ENCODE measurements around the gene TIFAB. TPM values are rescaled to one million over a fixed set of nuclear protein-coding genes. Genes with fewer than 3 reads are reported as not detected.

The TIFAB gene
- total and polyA plus RNA-seq, 5 donors from 2014 or later = not detected

DNA sequence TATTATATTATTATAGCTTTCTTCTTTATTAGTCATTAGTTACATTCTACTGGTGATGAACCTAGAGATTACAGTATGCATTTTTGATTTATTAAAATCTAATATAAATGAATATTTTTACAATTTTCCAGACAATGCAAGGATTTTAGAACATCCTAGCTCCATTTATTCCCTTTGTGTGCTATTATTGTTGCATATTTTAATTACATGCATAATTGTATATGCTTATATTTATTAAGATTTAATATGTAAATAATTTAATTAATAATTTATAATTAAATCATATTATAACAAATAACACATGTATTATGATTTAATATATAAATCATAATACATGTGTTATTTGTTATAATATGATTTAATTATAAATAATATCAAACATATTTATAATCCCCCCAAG is 29.7 kb downstream of the TIFAB start:
- H3K4me3 Mint-ChIP-seq = no peak overlapping the region
- Histone ChIP-seq H3K27me3 (ENCODE audit: control insufficient read depth, insufficient read depth, low read length) (peaks cover 32% of the 10 kb centered on the region), H3K4me3 (ENCODE audit: low read depth, low read length) (no peak overlapping the region), H3K27ac (ENCODE audit: insufficient read depth, low read length, poor library complexity, severe bottlenecking) (no peak overlapping the region), H3K36me3 (ENCODE audit: control insufficient read depth, insufficient read depth, low read length) (no peaks in the 10 kb centered on the region), H3K4me1 (ENCODE audit: control insufficient read depth, insufficient read depth, low read length, poor library complexity, severe bottlenecking) (no peaks in the 10 kb centered on the region), H3K9me3 (ENCODE audit: control insufficient read depth in 2 of 2, low read length in 2 of 2) (peaks cover 0 to 3% of the 10 kb centered on the region in 2 experiments)
- no peak for DNase-seq
- peaks cover 58% of the 10 kb centered on the region for H3K27me3 Mint-ChIP-seq
- peaks cover 0 to 11% (median 2%) of the 10 kb centered on the region in 7 donors for H3K9me3 Mint-ChIP-seq
- no peaks in the 10 kb centered on the region for H3K4me1 Mint-ChIP-seq
- no peak for ATAC-seq (ENCODE audit: low read depth in 2 of 2)
- H3K36me3 Mint-ChIP-seq = peaks cover 5% of the 10 kb centered on the region
- H3K27ac Mint-ChIP-seq = no peak overlapping the region

DNA sequence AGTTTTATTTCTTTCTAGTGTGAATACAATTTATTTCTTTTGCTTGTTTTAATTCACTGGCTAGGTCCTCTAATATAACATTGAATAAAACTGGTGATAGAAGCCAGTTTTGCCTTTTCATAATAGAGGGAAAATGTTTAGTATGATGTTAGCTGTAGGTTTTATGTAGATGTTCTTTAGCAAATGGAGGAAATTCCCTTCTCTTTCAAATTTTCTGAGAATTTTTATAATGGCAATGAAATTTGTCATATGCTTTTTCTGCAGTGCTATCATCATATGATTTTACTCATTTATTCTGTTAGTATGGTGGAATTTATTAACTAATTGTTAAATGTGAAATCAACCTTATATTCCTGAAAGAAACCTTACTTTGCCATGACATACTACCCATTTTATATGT is 35.1 kb downstream of the TIFAB start:
- H3K4me3 Mint-ChIP-seq = no peak overlapping the region
- H3K36me3 Mint-ChIP-seq = peaks cover 5% of the 10 kb centered on the region
- Histone ChIP-seq H3K4me1 (ENCODE audit: control insufficient read depth, insufficient read depth, low read length, poor library complexity, severe bottlenecking) (no peaks in the 10 kb centered on the region), H3K27ac (ENCODE audit: insufficient read depth, low read length, poor library complexity, severe bottlenecking) (no peak overlapping the region), H3K4me3 (ENCODE audit: low read depth, low read length) (no peak overlapping the region), H3K27me3 (ENCODE audit: control insufficient read depth, insufficient read depth, low read length) (peaks cover 13% of the 10 kb centered on the region), H3K36me3 (ENCODE audit: control insufficient read depth, insufficient read depth, low read length) (no peaks in the 10 kb centered on the region), H3K9me3 (ENCODE audit: control insufficient read depth in 2 of 2, low read length in 2 of 2) (peaks cover 0 to 3% of the 10 kb centered on the region in 2 experiments)
- H3K27me3 Mint-ChIP-seq = peaks cover 57% of the 10 kb centered on the region
- DNase-seq (no peak), ATAC-seq (ENCODE audit: low read depth in 2 of 2) (no peak)
- peaks cover 0 to 11% (median 4%) of the 10 kb centered on the region in 7 donors for H3K9me3 Mint-ChIP-seq
- no peaks in the 10 kb centered on the region for H3K4me1 Mint-ChIP-seq
- H3K27ac Mint-ChIP-seq = no peak overlapping the region

DNA sequence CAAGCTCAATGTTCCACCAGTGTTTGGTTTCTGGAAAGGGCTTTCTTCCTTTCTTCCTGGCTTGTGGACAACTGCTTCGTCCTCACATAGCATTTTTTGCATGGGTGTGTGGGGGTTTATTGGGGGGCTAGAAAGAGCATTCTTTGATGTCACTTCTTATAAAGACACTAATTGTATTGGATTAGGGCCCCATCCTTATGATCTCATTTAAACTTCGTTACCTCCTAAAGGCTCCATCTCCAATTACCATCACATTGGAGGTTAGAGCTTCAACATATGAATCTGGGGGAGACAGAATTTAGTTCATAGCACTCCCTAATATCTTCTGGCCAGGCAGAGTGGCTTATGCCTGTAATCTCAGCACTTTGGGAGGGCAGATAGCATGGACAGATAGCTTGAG is 47.1 kb downstream of the TIFAB start:
- Mint-ChIP-seq H3K9me3 (peaks cover 0 to 6% (median 4%) of the 10 kb centered on the region in 7 donors), H3K36me3 (no peaks in the 10 kb centered on the region), H3K27me3 (peaks cover 36% of the 10 kb centered on the region), H3K4me3 (no peak overlapping the region), H3K4me1 (peaks cover 0 to 8% (median 3%) of the 10 kb centered on the region in 4 donors), H3K27ac (no peak overlapping the region)
- Histone ChIP-seq H3K36me3 (ENCODE audit: control insufficient read depth, insufficient read depth, low read length) (no peaks in the 10 kb centered on the region), H3K4me3 (ENCODE audit: low read depth, low read length) (no peak overlapping the region), H3K27ac (ENCODE audit: insufficient read depth, low read length, poor library complexity, severe bottlenecking) (no peak overlapping the region), H3K4me1 (ENCODE audit: control insufficient read depth, insufficient read depth, low read length, poor library complexity, severe bottlenecking) (no peaks in the 10 kb centered on the region), H3K9me3 (ENCODE audit: control insufficient read depth in 2 of 2, low read length in 2 of 2) (peaks cover 5 to 6% of the 10 kb centered on the region in 2 experiments), H3K27me3 (ENCODE audit: control insufficient read depth, insufficient read depth, low read length) (peaks cover 11% of the 10 kb centered on the region)
- no peak for DNase-seq
- no peak for ATAC-seq (ENCODE audit: low read depth in 2 of 2)

DNA sequence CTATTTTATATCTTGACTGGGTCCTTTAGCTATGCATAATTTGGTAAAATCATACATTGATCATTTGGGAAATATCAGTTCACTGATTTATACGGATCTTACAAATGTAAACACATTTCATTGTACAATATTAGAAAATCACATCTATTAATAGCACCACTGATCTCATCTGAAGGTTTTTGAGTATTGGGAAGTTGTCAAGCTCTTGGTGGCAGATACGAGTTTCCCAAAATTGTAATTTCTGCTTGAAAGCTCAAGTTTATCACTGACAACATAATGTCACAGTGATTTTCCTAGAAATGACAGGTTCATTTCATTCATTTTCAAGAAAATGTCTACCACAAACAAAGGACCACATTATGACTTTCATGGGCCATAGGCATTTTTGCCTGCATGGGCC is 50.1 kb downstream of the TIFAB start:
- H3K27ac Mint-ChIP-seq = no peak overlapping the region
- Histone ChIP-seq H3K4me3 (ENCODE audit: low read depth, low read length) (no peak overlapping the region), H3K36me3 (ENCODE audit: control insufficient read depth, insufficient read depth, low read length) (no peaks in the 10 kb centered on the region), H3K4me1 (ENCODE audit: control insufficient read depth, insufficient read depth, low read length, poor library complexity, severe bottlenecking) (peaks cover 20% of the 10 kb centered on the region), H3K27ac (ENCODE audit: insufficient read depth, low read length, poor library complexity, severe bottlenecking) (no peak overlapping the region), H3K9me3 (ENCODE audit: control insufficient read depth in 2 of 2, low read length in 2 of 2) (peaks cover 5 to 6% of the 10 kb centered on the region in 2 experiments), H3K27me3 (ENCODE audit: control insufficient read depth, insufficient read depth, low read length) (peaks cover 8% of the 10 kb centered on the region)
- ATAC-seq (ENCODE audit: low read depth in 2 of 2) (no peak), DNase-seq (no peak)
- H3K4me1 Mint-ChIP-seq = peaks cover 9 to 27% (median 14%) of the 10 kb centered on the region in 4 donors
- H3K36me3 Mint-ChIP-seq = peaks cover 3% of the 10 kb centered on the region
- peak overlapping the region in 1 of 4 donors; percentile 95 for H3K4me3 Mint-ChIP-seq
- peaks cover 0 to 6% (median 3%) of the 10 kb centered on the region in 7 donors for H3K9me3 Mint-ChIP-seq
- H3K27me3 Mint-ChIP-seq = peaks cover 20% of the 10 kb centered on the region

DNA sequence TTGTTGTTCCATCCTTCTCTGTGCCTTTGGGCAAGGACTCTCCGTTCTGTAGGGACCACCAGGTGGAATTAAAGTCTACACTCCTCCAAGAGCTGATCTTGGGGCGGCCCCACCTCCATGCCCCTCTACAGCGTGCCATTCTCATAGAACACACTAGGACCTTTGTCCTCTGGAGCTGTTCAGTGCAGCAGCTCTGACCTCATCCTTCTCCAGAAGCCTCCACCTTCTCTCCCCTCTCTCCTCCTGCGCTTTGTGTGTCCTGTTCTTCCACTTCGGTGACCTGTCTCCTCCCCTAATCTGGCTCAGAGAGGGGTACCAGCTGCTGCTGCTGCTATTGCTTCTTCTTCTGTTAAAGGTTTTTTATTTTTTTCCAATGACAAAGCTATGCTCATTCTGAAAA is 51.3 kb downstream of the TIFAB start:
- Histone ChIP-seq H3K27me3 (ENCODE audit: control insufficient read depth, insufficient read depth, low read length) (peaks cover 8% of the 10 kb centered on the region), H3K36me3 (ENCODE audit: control insufficient read depth, insufficient read depth, low read length) (no peaks in the 10 kb centered on the region), H3K27ac (ENCODE audit: insufficient read depth, low read length, poor library complexity, severe bottlenecking) (no peak overlapping the region), H3K4me3 (ENCODE audit: low read depth, low read length) (no peak overlapping the region), H3K4me1 (ENCODE audit: control insufficient read depth, insufficient read depth, low read length, poor library complexity, severe bottlenecking) (peaks cover 27% of the 10 kb centered on the region), H3K9me3 (ENCODE audit: control insufficient read depth in 2 of 2, low read length in 2 of 2) (peaks cover 5 to 6% of the 10 kb centered on the region in 2 experiments)
- peaks cover 12 to 39% (median 21%) of the 10 kb centered on the region in 4 donors for H3K4me1 Mint-ChIP-seq
- H3K9me3 Mint-ChIP-seq = peaks cover 0 to 6% (median 3%) of the 10 kb centered on the region in 7 donors
- H3K27ac Mint-ChIP-seq = peak overlapping the region in 2 of 3 donors; percentile 18 to 48
- peaks cover 13% of the 10 kb centered on the region for H3K27me3 Mint-ChIP-seq
- H3K4me3 Mint-ChIP-seq = peak overlapping the region; percentile 76 to 95 (median 92)
- peaks cover 3% of the 10 kb centered on the region for H3K36me3 Mint-ChIP-seq
- DNase-seq = no peak
- ATAC-seq (ENCODE audit: low read depth in 2 of 2) = no peak

DNA sequence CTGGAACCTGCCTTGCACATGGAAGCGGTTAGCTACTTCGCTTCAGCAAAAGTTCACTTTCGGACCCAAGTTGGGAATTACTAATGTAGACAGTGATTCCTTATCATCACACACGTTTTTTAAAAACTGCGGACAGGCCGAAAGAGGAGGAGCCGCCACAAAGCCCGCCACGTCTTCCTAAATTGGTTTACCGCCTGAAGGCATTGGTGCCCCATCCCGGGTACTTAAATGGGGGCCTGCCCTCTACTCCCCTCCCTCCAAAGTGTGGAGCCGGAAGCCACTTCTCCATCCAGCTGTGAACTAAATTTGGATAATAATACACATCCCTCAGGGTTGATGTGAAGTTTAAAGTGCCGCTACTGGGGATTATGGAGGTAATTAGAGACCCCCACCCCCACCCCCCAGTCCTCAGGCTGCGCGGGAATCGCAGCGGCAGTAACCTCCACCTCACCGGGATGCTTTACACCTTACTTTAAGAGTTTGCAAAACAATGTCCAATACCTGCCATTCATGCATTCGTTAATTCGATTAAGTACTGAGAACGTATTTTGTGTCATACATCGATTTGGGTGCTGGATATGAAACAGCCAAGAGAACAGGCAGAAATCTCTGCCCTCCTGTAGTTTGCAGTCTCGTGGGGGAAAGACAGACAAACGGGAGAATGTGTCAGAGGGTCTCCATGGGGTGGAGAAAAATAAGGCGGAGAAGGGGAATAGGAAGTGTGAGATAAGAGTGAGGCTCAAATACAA is 52.2 kb downstream of the TIFAB start:
- peaks cover 27% of the 10 kb centered on the region for H3K4me1 ChIP-seq (ENCODE audit: control insufficient read depth, insufficient read depth, low read length, poor library complexity, severe bottlenecking)
- H3K27me3 ChIP-seq (ENCODE audit: control insufficient read depth, insufficient read depth, low read length) = peaks cover 5% of the 10 kb centered on the region
- ATAC-seq (ENCODE audit: low read depth in 2 of 2) (no peak), DNase-seq (no peak)
- H3K27me3 Mint-ChIP-seq = peaks cover 12% of the 10 kb centered on the region
- H3K9me3 ChIP-seq (ENCODE audit: control insufficient read depth in 2 of 2, low read length in 2 of 2) = peaks cover 3% of the 10 kb centered on the region in 2 experiments
- peaks cover 0 to 6% (median under 1%) of the 10 kb centered on the region in 7 donors for H3K9me3 Mint-ChIP-seq
- peak overlapping the region; percentile 53 for H3K4me3 ChIP-seq (ENCODE audit: low read depth, low read length)
- H3K4me3 Mint-ChIP-seq = peak overlapping the region; percentile 87 to 95 (median 92)
- H3K4me1 Mint-ChIP-seq = peaks cover 17 to 48% (median 30%) of the 10 kb centered on the region in 4 donors
- H3K27ac ChIP-seq (ENCODE audit: insufficient read depth, low read length, poor library complexity, severe bottlenecking) = no peak overlapping the region
- H3K27ac Mint-ChIP-seq = peak overlapping the region in 2 of 3 donors; percentile 85 to 95
- no peaks in the 10 kb centered on the region for H3K36me3 ChIP-seq (ENCODE audit: control insufficient read depth, insufficient read depth, low read length)
- peaks cover 8% of the 10 kb centered on the region for H3K36me3 Mint-ChIP-seq

DNA sequence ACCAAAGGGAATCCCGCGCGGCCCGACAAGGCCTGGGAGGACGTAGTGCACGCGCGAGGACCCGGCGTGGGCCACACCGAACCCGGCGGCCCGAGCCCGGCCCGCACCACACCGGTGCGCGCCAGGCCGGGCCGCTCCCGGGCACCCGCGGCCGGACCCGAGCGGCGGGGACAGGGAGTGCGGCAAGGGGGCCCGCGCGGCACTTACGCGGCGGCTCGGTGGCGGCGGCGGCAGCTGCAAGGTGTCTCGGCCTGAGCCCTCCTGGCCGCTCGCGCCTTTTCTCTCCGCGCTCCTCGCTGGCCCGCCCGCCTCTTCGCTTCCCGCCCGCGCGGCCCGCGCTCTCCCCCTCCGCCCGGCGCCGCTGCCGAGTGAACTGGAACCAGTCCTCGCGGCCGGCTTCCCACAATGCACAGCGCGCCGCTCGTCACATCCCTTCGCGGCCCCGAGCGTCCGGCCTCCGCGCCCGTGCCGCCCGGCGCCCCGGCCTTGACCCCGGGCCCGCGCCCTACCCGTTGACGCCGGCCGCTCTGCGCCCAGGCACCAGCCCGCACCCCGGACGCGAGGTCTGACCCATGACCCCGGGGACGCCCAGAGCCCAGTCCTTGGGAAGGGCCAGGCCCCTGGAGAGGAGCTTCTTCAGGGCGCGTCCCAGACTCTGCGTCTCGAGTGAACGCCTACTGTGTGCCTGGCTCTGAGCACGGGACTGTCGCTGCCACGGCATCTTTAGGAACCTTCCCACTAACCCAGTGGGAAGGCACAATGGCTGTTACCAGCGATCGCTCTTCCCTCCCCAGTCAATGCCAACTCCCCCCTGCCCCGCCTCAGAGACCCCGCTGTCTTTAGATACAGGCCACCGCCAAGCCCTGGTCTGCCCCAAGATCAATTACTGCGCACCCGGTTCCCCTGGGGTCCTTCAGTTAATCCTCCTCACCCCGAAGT is 53.0 kb downstream of the TIFAB start, which contains the start of gene MACROH2A1:
Gene MACROH2A1, minus strand, starts transcription at position 377 of the 939 bp plus-strand sequence. CDS start 10,138 bp downstream, outside the sequence.
- peaks cover 0 to 3% (median 0%) of the 10 kb centered on the region in 7 donors for H3K9me3 Mint-ChIP-seq
- no peaks in the 10 kb centered on the region for H3K36me3 ChIP-seq (ENCODE audit: control insufficient read depth, insufficient read depth, low read length)
- H3K4me1 Mint-ChIP-seq = peaks cover 23 to 55% (median 37%) of the 10 kb centered on the region in 4 donors
- H3K27me3 ChIP-seq (ENCODE audit: control insufficient read depth, insufficient read depth, low read length) = peaks cover 3% of the 10 kb centered on the region
- H3K36me3 Mint-ChIP-seq = peaks cover 8% of the 10 kb centered on the region
- H3K4me3 Mint-ChIP-seq = peak within 1 kb of the TSS; percentile 92 to 96 (median 94)
- no peaks in the 10 kb centered on the region for H3K9me3 ChIP-seq (ENCODE audit: control insufficient read depth in 2 of 2, low read length in 2 of 2)
- peak; percentile 67 to 89 (median 78) for DNase-seq
- peak; percentile 85 to 92 for ATAC-seq (ENCODE audit: low read depth in 2 of 2)
- H3K27ac Mint-ChIP-seq = peak within 1 kb of the TSS; percentile 69 to 95 (median 94)
- H3K27ac ChIP-seq (ENCODE audit: insufficient read depth, low read length, poor library complexity, severe bottlenecking) = peak within 1 kb of the TSS; percentile 42
- H3K4me3 ChIP-seq (ENCODE audit: low read depth, low read length) = peak within 1 kb of the TSS; percentile 70
- peaks cover 12% of the 10 kb centered on the region for H3K27me3 Mint-ChIP-seq
- peaks cover 27% of the 10 kb centered on the region for H3K4me1 ChIP-seq (ENCODE audit: control insufficient read depth, insufficient read depth, low read length, poor library complexity, severe bottlenecking)
